Measurements from ENCODE around the gene VPS13D.

DNA sequence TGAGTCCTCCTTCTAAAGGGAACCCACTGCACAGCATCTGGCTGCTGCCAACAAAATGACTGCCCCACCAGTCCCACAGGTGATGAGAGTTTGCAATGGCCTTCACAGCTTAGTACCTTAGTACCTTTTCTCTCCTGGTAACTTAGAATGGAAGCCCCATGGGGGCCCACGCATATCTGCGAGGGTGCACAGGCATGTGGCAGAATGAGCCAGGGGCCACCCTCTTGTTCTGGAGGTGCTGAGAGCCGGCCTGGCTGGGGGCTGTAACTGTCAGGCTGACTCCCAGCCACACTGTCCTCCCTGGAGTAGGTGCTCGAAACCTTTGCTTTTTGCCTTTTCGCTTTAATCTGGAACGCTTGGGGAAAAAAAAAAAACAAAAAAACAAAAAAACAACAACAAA lies 203.1 kb downstream of the VPS13D start:
- TF ChIP-seq, protein P1, sequence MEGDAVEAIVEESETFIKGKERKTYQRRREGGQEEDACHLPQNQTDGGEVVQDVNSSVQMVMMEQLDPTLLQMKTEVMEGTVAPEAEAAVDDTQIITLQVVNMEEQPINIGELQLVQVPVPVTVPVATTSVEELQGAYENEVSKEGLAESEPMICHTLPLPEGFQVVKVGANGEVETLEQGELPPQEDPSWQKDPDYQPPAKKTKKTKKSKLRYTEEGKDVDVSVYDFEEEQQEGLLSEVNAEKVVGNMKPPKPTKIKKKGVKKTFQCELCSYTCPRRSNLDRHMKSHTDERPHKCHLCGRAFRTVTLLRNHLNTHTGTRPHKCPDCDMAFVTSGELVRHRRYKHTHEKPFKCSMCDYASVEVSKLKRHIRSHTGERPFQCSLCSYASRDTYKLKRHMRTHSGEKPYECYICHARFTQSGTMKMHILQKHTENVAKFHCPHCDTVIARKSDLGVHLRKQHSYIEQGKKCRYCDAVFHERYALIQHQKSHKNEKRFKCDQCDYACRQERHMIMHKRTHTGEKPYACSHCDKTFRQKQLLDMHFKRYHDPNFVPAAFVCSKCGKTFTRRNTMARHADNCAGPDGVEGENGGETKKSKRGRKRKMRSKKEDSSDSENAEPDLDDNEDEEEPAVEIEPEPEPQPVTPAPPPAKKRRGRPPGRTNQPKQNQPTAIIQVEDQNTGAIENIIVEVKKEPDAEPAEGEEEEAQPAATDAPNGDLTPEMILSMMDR (IDR thresholded peaks at IDR 0.05; ENCODE audit: low read length): no peak
- TF ChIP-seq EZH2 (optimal IDR thresholded peaks at IDR 0.05; ENCODE audit: low read depth, low read length): no peak
